NCI-H1436 (cell line): ENCODE results near the gene NDFIP2.
A peak's percentile ranks its signal among the peaks of the same experiment; 100 is the strongest.

Experiments
- DNase-seq: peaks from one replicate; lab custom pipeline; 2025; lab: John Stamatoyannopoulos, UW

Gene NDFIP2

GRCh38 chr13:79480954-79481684, at the start of gene NDFIP2:
NDFIP2 (plus strand) TSS chr13:79481155; CDS start chr13:79481204, 49 bp downstream.
- peak; percentile 85 for DNase-seq

GRCh38 chr13:79432086-79432485, 48.9 kb upstream of the NDFIP2 start:
- DNase-seq, result no peak

DNA sequence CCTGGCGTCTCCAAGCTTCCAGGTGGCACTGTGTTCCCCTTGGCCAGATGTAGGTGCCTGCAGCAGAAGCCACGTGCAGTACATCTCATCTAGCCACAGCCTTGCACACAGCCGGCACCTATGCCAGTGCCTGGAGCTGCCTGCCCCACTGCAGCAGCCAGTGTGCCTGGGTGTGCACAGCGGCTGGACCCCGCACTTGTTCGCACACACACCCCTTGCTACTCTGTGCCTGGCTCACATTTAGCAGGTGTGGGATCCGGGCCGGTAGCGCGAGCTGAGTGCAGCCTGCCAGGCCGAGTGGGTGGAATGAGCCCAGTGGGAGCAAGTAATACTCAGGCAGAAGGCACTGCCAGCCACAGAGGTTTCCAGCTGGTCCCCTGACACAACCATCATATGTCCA, 48.0 kb upstream of the NDFIP2 start:
- DNase-seq, result no peak

GRCh38 chr13:79434556-79434955, 46.4 kb upstream of the NDFIP2 start:
- DNase-seq, result no peak

DNA sequence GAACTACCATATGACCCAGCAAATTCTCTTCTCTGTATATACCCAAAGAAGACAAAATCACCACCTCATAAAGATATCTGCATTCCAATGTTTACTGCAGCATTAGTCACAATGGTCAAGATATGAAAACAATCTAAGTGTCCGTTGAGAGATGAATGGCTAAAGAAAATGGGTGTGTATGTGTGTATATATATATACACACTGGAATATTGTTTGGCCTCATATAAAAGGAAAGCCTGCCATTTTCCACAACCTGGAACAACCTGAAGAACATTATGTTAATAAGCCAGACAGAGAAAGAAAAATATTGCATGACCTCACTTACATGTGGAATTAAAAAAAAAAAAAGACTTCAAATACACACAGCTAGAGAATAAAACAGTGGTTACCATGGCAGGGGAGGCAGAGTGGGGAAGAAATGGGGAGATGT, 45.4 kb upstream of the NDFIP2 start:
- DNase-seq, result no peak

DNA sequence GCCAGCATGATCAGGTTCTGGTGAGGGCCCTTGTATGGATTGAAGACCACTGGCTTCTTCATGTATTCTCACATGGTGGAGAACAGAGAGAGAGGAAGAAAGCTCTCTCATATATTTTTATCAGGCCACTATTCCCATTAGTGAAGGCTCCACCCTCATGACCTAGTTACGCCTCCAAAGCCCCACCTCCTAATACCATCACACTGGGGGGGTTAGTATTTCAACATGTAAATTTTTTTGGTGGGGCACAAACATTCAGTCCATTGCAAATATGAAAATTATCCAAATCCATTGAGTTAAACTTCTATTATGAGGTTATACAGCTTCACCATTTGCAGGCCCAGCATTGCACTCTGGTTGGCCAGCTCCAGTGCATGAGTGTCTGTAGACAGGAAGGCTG, 41.7 kb upstream of the NDFIP2 start:
- no peak for DNase-seq

GRCh38 chr13:79440958-79441528, 39.9 kb upstream of the NDFIP2 start:
- no peak for DNase-seq

DNA sequence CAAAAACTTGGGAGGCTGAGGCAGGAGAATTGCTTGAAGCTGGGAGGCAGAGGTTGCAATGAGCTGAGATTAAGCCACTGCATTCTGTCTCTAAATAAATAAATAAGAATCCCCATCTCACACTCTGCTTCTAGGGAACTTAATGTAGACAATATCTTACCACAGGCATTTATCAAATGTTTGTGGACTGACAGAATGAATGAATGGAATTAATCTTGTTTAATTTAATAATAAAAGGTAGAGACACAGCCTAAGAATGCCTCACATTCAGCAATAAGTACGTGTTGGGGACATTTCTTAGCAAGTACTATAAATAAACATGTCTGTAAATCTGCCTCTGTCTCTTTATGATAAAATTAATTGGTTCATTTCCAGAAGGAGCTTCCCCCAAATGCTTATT, 38.7 kb upstream of the NDFIP2 start:
- DNase-seq, result no peak

DNA sequence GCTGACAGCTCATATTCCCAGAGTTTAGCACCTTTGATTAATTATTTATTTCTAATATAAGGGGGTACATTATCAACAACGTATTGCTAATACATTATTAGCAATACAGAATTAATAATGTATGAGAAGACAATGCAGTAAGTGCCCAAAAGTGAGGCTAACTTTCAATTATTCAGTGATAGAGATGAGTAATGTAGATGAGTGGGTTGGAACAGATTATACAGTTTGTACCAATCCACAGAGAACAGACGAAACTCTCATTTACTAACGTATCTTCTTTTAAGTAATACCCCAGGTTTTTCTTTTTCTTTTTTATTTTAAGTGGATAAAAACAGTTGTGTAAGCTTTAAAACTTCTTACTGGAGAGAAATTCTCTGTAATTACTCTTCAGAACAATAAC, 38.2 kb upstream of the NDFIP2 start:
- DNase-seq, result no peak

GRCh38 chr13:79445968-79446645, 34.8 kb upstream of the NDFIP2 start:
- no peak for DNase-seq

- no peak for DNase-seq
Measured at GRCh38 chr13:79447141-79447540, 33.8 kb upstream of the NDFIP2 start.

DNA sequence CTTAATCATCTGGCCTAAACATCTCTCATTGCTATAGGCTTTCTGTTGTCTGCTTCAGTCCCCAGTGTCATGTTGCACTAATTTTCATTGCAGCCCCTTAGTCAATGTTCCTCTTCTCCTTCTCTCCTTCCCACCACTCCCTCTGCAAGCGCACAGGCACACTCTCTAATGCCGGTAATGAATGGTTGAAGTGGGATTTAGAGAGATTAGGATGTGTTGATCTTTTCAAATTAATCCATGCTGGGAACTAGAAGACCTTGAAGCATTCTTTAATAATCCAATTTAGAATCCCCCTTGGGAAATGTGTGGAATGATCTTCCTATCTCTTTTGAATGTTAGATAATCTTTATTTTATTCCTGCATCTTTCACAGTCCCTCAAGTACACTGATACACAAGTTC, 33.2 kb upstream of the NDFIP2 start:
- no peak for DNase-seq

GRCh38 chr13:79448413-79448812, 32.5 kb upstream of the NDFIP2 start:
- no peak for DNase-seq

- DNase-seq, result no peak
Measured at GRCh38 chr13:79450110-79450509, 30.8 kb upstream of the NDFIP2 start.

DNA sequence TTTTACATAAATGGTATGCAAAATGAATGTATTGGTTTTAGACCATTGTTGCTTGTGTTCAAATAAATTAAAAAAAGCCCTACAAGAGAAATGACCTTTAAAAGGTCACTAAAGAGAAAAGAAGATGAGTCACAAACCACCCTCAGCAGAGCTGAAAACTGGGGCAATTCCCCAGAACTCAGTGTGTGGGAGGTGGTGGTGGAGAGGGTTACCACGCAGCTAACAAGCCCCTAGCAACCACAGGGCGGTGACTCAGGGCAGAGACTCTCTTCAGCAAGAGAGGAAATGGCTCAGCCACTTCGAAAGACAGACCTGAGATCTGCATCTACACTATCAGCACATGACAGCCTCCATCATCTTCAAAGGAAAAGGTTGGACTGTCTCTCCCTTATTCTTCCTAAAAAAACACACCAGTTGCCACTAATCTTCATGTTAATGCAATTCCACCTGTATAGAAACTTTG, 29.4 kb upstream of the NDFIP2 start:
- DNase-seq, result no peak

GRCh38 chr13:79452239-79452913, 28.6 kb upstream of the NDFIP2 start:
- DNase-seq, result no peak

GRCh38 chr13:79455331-79455730, 25.6 kb upstream of the NDFIP2 start:
- no peak for DNase-seq

- DNase-seq, result no peak
Measured at GRCh38 chr13:79456051-79456450, 24.9 kb upstream of the NDFIP2 start.

DNA sequence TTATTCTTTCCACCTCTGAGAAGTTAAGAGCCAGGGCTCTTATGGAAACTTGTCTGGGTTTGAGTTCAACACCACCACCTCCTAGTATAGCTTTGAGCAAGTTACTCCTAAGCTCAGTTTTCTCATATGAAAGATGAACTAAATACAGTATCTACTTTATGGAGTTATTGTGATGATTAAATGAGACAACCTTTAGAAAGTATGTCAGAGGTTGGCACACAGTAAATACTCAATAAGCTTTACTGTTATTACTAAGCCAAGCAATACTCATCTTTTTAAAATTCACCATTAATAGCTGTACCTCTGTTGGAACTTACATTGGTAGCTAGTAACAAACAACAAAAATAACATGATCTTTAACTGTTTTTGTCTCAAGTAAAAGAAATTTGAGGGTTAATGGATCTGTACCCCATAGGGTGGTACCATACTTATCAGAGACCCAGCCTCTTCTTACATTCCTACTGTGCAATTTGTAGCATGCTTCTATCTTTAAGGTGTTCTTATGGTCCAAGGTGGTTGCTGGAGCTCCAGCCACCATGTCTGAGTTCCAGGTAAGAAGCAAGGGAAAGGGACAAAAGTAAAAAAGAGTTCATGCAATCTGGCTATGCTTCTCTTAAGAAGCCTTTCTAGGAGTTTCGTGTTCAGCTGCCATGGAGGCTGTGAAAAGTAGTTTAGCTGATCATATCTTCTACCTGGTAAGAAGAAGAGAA, 24.1 kb upstream of the NDFIP2 start:
- no peak for DNase-seq

DNA sequence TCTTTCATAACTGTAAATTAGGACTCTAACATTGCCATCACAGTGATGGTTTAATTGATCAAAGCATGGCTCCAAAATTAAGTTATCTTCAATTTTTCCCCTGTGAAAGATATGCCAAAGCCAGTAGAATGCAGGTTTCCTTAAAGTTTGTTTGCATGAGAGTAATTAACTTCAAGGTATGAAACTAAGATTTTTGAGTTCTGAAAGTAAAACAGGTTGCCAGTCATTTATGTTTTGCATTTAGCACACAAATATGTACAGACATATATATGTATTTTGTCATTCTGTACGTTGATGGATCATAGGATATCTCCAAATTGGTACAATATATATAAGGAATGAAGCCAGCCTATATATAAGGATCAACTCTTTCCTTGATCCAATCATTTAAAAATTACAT, 23.6 kb upstream of the NDFIP2 start:
- no peak for DNase-seq

- no peak for DNase-seq
Measured at GRCh38 chr13:79457948-79458347, 23.0 kb upstream of the NDFIP2 start.

GRCh38 chr13:79458436-79458835, 22.5 kb upstream of the NDFIP2 start:
- DNase-seq, result no peak
